ENCODE results near the gene DNMT1.

DNA sequence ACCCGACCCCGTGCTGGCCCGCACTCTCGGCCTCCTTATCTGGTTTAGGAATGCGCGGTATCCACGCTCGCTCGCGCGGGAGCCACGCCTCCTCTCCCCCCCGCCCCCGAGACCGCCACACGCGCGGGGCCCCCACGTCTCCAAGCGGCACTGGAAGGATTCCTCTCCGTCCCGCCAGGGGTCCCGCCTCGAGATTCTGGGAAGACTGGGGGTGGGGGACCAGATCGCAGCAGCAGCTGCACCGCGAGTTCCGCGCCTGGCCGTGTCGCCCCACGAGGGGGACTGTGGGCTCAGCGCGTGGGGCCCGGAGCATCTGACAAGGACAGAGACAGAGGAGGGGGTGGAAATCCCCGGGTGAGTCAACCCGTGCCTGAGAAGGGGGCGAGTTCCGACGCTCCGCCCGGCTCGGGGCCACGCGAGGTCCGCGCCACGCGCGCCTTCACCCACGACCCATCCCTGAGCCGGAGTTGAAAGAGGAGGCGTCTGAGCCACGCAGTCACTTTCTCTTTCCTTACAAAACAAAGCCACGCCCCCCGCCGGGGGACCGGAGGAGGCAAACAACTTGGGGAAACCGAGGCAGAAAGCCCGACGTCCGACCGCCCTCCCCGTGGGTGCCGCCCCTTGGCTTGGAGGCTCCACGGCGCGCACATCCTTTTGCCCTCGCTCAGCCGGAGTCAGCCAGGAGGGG, 35.6 kb upstream of the DNMT1 start:
- TF ChIP-seq, protein P1, sequence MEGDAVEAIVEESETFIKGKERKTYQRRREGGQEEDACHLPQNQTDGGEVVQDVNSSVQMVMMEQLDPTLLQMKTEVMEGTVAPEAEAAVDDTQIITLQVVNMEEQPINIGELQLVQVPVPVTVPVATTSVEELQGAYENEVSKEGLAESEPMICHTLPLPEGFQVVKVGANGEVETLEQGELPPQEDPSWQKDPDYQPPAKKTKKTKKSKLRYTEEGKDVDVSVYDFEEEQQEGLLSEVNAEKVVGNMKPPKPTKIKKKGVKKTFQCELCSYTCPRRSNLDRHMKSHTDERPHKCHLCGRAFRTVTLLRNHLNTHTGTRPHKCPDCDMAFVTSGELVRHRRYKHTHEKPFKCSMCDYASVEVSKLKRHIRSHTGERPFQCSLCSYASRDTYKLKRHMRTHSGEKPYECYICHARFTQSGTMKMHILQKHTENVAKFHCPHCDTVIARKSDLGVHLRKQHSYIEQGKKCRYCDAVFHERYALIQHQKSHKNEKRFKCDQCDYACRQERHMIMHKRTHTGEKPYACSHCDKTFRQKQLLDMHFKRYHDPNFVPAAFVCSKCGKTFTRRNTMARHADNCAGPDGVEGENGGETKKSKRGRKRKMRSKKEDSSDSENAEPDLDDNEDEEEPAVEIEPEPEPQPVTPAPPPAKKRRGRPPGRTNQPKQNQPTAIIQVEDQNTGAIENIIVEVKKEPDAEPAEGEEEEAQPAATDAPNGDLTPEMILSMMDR (optimal IDR thresholded peaks at IDR 0.05 in 1 of 3, IDR thresholded peaks at IDR 0.05 in 1 of 3, conservative IDR thresholded peaks at IDR 0.05 in 1 of 3; ENCODE audit: extremely low read depth in 1 of 3, insufficient read depth in 2 of 3, low read length in 3 of 3), result no peak
- TF ChIP-seq EZH2 (IDR thresholded peaks at IDR 0.05; ENCODE audit: low read length), result no peak
